GM13976 (cell line): ENCODE results near the gene SERGEF.

Experiments
- DNase-seq: peaks from one replicate; pipeline ENCODE4 v3.0.0; 2012; ENCODE audit warnings: low spot score
- in situ Hi-C: fragments of 300-500 bp; cut with MboI; formaldehyde crosslinking; loops from one replicate; pipeline ENCODE4 v1.12.0; 2022; ENCODE audit warnings: low sequenced_read_pairs, mixed read lengths, inconsistent platforms; ENCODE audit not compliant: unreplicated experiment
- TF ChIP-seq, protein P1 (sequence below): IDR thresholded peaks from 2 replicates; pipeline ENCODE4 v1.5.1; 2012; ENCODE audit warnings: borderline replicate concordance, mild to moderate bottlenecking; ENCODE audit not compliant: insufficient read depth; ENCODE audit errors: extremely low read depth, missing control alignments, control extremely low read depth

SERGEF gene

DNA sequence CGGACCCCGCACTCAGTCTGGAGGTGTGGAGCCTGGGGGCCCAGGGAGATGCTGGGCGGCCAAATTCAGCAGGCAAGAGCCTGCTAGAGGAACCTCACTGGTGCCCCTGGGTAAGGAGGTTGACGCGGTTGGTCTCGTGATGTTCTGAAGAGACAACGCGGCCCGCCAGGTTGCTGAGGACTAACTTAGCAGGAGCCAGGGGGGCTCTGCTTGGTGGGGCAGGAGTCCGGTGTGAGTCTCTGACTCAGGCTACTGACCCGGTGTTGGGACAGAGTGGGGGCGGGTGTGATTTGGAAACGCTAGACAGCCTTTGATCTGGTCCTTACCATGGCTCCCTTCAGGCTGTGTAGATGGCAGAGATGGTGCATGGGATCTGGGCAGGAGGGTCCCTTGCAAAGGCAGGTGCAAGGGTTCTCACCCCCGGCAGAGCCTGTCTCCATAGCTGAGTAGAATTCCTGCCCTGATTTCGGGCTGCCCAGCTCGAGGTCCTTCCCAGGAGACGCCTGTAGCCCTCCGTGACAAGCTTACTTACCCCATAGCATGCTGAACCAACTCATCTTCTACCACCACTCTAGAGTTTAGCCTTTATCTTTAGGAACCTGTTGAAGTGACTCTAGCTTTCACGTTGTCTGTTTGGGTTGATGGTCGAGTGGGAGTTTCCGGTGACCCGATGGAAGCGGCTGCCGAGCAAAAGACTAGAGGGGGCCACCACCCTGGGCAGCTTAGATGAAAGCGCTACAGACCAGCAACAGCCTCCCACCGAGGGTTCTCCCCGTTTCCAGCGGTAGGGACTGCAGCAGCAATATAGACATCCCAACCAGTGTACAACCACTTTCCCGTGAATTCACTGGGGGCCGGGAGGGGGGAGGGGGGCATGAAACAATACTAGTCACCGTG, 239.9 kb downstream of the SERGEF start:
- in situ Hi-C loops: no loop called here
- DNase-seq: no peak
- TF ChIP-seq, protein P1, sequence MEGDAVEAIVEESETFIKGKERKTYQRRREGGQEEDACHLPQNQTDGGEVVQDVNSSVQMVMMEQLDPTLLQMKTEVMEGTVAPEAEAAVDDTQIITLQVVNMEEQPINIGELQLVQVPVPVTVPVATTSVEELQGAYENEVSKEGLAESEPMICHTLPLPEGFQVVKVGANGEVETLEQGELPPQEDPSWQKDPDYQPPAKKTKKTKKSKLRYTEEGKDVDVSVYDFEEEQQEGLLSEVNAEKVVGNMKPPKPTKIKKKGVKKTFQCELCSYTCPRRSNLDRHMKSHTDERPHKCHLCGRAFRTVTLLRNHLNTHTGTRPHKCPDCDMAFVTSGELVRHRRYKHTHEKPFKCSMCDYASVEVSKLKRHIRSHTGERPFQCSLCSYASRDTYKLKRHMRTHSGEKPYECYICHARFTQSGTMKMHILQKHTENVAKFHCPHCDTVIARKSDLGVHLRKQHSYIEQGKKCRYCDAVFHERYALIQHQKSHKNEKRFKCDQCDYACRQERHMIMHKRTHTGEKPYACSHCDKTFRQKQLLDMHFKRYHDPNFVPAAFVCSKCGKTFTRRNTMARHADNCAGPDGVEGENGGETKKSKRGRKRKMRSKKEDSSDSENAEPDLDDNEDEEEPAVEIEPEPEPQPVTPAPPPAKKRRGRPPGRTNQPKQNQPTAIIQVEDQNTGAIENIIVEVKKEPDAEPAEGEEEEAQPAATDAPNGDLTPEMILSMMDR: no peak

DNA sequence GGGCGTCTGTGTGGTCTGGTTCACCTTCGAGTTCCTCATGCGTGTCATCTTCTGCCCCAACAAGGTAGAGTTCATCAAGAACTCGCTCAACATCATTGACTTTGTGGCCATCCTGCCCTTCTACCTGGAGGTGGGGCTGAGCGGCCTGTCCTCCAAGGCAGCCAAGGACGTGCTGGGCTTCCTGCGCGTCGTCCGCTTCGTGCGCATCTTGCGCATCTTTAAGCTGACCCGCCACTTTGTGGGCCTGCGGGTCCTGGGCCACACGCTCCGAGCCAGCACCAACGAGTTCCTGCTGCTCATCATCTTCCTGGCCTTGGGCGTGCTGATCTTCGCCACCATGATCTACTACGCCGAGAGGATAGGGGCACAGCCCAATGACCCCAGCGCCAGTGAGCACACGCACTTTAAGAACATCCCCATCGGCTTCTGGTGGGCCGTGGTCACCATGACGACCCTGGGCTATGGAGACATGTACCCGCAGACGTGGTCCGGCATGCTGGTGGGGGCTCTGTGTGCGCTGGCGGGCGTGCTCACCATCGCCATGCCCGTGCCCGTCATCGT, 240.9 kb downstream of the SERGEF start:
- no peak for DNase-seq
- TF ChIP-seq, protein P1: no peak
- in situ Hi-C loops: no loop called here

DNA sequence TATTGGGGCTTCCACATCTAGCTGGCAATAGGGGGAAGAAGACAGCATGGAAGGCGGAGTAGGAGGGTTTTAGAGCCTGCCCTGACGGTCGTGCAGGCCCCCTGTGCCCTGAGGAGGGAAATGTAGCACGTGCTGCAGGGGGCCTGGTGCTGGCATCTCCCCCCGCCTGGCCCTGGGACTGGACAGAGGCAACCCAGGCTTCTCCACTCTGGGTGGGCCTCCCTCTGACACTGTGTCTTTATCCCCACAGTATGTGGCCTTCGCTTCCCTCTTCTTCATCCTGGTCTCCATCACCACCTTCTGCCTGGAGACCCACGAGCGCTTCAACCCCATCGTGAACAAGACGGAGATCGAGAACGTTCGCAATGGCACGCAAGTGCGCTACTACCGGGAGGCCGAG, 241.4 kb downstream of the SERGEF start:
- in situ Hi-C loops: no loop called here
- TF ChIP-seq, protein P1: no peak
- DNase-seq: no peak

- in situ Hi-C loops: no loop called here
- DNase-seq: no peak
- TF ChIP-seq, protein P1: no peak
Measured at GRCh38 chr11:17770917-17771316, 241.9 kb downstream of the SERGEF start.

DNA sequence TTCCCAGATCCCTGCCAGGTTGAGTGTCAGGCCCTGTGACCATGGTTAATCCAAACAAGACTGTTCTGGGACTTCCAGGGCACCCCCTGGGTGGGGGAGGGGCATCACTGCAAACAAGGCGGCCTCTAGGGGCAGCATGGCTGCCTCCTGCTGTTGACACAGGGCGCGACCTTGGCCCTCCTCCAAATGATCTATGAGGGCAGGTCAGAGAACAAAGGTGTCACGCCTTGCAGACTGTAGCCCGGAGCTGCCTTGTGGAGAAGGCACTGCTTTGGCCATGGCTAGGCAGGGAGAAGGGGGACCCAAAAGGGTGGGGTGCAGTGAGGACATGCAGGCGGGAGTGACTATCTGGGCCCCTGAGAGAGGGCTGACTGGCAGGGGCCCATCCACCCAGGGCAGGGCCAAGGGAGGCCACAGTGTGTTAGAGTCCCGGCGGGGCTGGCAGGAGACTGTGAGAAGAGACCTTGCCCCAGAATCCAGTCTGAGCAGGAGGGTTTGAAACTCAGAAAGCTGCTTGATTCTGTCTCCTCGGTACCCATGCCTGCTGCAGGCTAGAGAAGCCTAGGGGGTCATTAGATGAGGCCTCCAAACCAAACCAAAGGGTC, 242.7 kb downstream of the SERGEF start:
- in situ Hi-C loops: no loop called here
- TF ChIP-seq, protein P1: no peak
- DNase-seq: no peak

- in situ Hi-C loops: no loop called here
- TF ChIP-seq, protein P1: no peak
- no peak for DNase-seq
Measured at GRCh38 chr11:17769218-17769617, 243.6 kb downstream of the SERGEF start.
